GM10266 (cell line): Measurements from ENCODE around the gene RANBP9.

Experiments used
- DNase-seq: peaks from one replicate; pipeline ENCODE4 v3.0.0; 2012; ENCODE audit errors: extremely low spot score
- CTCF ChIP-seq: IDR thresholded peaks from 2 replicates; pipeline ENCODE4 v1.5.1; 2012; ENCODE audit warnings: mild to moderate bottlenecking, low read depth; ENCODE audit not compliant: control insufficient read depth, insufficient read depth; ENCODE audit errors: missing control alignments

RANBP9 gene

GRCh38 chr6:13688692-13689196 lies 22.9 kb downstream of the RANBP9 start:
- DNase-seq, result no peak

GRCh38 chr6:13687917-13688351 lies 23.7 kb downstream of the RANBP9 start:
- DNase-seq, result no peak
- no peak for TF ChIP-seq CTCF

More at GRCh38 chr6:13688692-13689196, 22.9 kb downstream of the RANBP9 start:
- no peak for TF ChIP-seq CTCF

GRCh38 chr6:13684855-13685254 lies 26.8 kb downstream of the RANBP9 start:
- no peak for DNase-seq
- no peak for TF ChIP-seq CTCF

- TF ChIP-seq CTCF, result no peak
- DNase-seq, result no peak
These were observed 28.6 kb downstream of the RANBP9 start for GRCh38 chr6:13683038-13683437.

GRCh38 chr6:13682346-13682745 lies 29.3 kb downstream of the RANBP9 start:
- no peak for TF ChIP-seq CTCF
- no peak for DNase-seq

- DNase-seq, result peak; percentile 15
These were observed 30.2 kb downstream of the RANBP9 start for GRCh38 chr6:13681305-13682061.

More at GRCh38 chr6:13681305-13682061, 30.2 kb downstream of the RANBP9 start:
- no peak for TF ChIP-seq CTCF
